IPS DF 6.9 (cell line): ENCODE measurements around the gene CHMP2A.

ENCODE experiments used
- DNase-seq: peaks from one replicate; pipeline ENCODE4 v3.0.0-alpha.2; 2013; ENCODE audit warnings: low read depth, low spot score
- H3K27ac ChIP-seq: one replicate; pipeline ENCODE4 v1.5.1; 2013; ENCODE audit warnings: low read length, control low read depth
- H3K27me3 ChIP-seq: 2 replicates; pipeline ENCODE4 v1.6.1; 2013; ENCODE audit warnings: mild to moderate bottlenecking, low read length; ENCODE audit not compliant: control insufficient read depth, insufficient read depth
- H3K36me3 ChIP-seq: 2 replicates; pipeline ENCODE4 v1.6.1; 2013; ENCODE audit warnings: low read length; ENCODE audit not compliant: control insufficient read depth, insufficient read depth
- H3K4me1 ChIP-seq: 2 replicates; pipeline ENCODE4 v1.6.1; 2013; ENCODE audit warnings: low read length; ENCODE audit not compliant: control insufficient read depth, insufficient read depth
- H3K4me3 ChIP-seq: 2 replicates; pipeline ENCODE4 v1.5.1; 2013; ENCODE audit warnings: mild to moderate bottlenecking, low read length
- H3K9me3 ChIP-seq: 2 replicates; pipeline ENCODE4 v1.6.1; 2013; ENCODE audit warnings: low read length, inconsistent platforms; ENCODE audit not compliant: control insufficient read depth, insufficient read depth
- WGBS: extraction: QIAGEN DNeasy Blood & Tissue Kit; methylation state at CpG from one replicate; pipeline ENCODE4 v1.1.7; 2013; ENCODE audit warnings: mixed read lengths, missing lambda C conversion rate; ENCODE audit not compliant: insufficient read length, insufficient coverage; 5-methylcytosine and 5-hydroxymethylcytosine counted together

Gene CHMP2A

DNA sequence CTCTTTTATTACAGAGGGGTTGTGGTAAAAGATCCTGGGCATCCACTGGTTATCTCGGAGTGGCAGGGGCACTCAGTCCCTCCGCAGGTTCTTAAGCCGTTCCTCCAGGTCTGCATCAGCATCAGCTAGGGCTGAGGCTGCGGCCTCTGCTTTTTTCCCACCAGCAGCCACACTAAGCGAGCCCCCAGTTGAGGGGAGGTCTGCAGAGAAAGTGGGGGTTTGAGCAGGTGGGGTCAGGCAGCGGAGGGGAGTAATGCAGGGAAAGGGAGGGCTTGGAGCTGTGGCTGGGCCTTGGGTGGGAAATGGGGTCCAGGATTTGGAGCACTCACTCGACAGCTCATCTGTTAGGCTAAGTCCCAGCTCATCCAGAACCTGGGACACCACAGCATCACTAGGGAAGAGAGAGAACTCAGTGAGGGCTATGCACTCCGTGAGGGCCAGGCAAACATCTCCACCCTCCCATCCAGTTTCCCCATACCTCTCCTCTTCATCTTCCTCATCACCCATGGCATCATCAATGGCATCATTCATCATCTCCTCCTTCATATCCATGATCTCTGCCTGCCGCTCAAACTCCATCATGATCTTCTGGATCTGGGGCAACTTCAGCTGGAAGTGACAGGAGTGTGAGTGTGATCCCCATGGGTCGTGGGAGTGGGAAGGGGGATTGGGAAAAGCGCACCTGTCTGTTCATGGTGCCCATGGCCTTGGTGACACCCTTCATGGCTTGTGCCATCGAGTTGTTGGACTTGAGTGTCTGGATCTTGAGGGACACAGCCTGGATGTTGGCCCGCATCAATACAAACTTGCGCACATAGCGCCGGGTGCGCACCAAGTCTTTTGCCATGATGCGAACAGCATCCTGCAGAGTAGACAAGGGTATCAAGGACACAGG, 3.1 kb downstream of the CHMP2A start:
- Histone ChIP-seq H3K9me3 (no peaks in the 10 kb centered on the region), H3K4me1 (no peaks in the 10 kb centered on the region), H3K4me3 (no peak overlapping the region), H3K36me3 (peaks cover 59% of the 10 kb centered on the region), H3K27me3 (no peaks in the 10 kb centered on the region), H3K27ac (no peak overlapping the region)
- WGBS: no CpG with 5 or more reads among the region's 18 CpGs
- no peak for DNase-seq

DNA sequence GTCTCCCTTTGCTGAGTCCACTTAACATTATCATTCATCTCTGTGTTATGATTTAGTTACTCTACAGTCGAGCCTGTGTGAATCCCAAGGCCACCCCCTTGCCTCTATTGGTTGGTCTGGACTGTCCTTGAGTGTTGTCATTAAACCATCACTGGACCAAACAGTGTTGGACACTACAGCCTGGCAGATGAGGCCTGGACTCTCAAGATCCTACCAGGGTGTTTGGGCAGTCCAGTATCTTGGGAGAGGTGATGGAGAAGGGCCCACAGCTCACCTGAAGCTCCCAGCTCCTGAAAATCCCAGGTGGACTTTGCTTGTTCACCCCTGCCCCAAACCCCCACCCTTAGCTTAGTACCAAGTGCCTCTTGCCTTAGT, 3.8 kb downstream of the CHMP2A start:
- Histone ChIP-seq H3K9me3 (no peaks in the 10 kb centered on the region), H3K27ac (no peak overlapping the region), H3K36me3 (peaks cover 57% of the 10 kb centered on the region), H3K4me1 (no peaks in the 10 kb centered on the region), H3K27me3 (no peaks in the 10 kb centered on the region), H3K4me3 (no peak overlapping the region)
- DNase-seq: no peak
- no CpG with 5 or more reads among the region's 1 CpG for WGBS

DNA sequence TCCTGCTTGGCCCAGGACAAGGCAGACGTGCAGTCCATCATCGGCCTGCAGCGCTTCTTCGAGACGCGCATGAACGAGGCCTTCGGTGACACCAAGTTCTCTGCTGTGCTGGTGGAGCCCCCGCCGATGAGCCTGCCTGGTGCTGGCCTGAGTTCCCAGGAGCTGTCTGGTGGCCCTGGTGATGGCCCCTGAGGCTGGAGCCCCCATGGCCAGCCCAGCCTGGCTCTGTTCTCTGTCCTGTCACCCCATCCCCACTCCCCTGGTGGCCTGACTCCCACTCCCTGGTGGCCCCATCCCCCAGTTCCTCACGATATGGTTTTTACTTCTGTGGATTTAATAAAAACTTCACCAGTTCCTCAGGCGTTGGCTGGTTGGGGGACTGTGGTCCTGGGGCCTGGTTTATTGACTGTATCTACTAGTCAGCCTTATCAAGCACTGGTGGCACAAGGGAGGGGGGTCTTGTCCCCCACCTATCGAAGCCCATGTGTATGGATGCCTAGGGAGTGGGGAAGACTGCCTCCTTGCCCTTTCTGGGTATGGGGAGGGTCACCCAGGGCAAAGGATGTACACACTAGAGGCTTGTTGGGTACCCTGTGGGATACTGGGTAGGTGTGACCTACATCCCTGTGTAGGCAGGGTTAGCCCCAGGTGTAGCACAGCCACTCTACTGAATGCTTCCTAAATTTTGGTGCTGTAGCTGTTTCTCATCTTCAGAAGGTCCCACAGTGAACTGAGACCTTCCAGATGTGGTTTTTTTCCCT, 4.4 kb downstream of the CHMP2A start:
- Histone ChIP-seq H3K36me3 (peaks cover 57% of the 10 kb centered on the region), H3K9me3 (no peaks in the 10 kb centered on the region), H3K4me3 (no peak overlapping the region), H3K27me3 (no peaks in the 10 kb centered on the region), H3K4me1 (no peaks in the 10 kb centered on the region), H3K27ac (no peak overlapping the region)
- no peak for DNase-seq
- no CpG with 5 or more reads among the region's 13 CpGs for WGBS

DNA sequence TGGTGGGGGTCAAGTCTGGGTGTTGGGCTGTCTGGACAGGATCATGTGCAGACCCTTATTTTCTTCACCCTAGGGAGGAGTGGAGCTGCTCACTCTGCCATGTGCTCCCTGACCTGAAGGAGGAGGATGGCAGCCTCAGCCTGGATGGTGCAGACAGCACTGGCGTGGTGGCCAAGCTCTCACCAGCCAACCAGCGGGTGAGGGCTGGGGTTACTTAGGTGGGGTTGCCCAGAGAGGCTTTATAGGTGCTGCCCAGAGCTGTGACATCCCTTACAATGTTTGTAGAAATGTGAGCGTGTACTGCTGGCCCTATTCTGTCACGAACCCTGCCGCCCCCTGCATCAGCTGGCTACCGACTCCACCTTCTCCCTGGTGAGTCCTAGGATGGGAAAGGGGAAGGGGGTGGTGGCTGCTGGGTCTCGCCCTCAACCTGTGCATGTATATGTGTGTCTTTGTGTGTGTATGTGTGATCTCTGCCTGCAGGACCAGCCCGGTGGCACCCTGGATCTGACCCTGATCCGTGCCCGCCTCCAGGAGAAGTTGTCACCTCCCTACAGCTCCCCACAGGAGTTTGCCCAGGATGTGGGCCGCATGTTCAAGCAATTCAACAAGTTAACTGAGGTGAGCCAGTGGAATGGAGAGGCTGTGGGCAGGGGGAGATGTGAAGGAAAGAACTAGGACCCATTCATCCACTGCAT, 5.1 kb downstream of the CHMP2A start:
- Histone ChIP-seq H3K27ac (no peak overlapping the region), H3K27me3 (no peaks in the 10 kb centered on the region), H3K9me3 (no peaks in the 10 kb centered on the region), H3K36me3 (peaks cover 58% of the 10 kb centered on the region), H3K4me3 (no peak overlapping the region), H3K4me1 (no peaks in the 10 kb centered on the region)
- DNase-seq: no peak
- no CpG with 5 or more reads among the region's 11 CpGs for WGBS

DNA sequence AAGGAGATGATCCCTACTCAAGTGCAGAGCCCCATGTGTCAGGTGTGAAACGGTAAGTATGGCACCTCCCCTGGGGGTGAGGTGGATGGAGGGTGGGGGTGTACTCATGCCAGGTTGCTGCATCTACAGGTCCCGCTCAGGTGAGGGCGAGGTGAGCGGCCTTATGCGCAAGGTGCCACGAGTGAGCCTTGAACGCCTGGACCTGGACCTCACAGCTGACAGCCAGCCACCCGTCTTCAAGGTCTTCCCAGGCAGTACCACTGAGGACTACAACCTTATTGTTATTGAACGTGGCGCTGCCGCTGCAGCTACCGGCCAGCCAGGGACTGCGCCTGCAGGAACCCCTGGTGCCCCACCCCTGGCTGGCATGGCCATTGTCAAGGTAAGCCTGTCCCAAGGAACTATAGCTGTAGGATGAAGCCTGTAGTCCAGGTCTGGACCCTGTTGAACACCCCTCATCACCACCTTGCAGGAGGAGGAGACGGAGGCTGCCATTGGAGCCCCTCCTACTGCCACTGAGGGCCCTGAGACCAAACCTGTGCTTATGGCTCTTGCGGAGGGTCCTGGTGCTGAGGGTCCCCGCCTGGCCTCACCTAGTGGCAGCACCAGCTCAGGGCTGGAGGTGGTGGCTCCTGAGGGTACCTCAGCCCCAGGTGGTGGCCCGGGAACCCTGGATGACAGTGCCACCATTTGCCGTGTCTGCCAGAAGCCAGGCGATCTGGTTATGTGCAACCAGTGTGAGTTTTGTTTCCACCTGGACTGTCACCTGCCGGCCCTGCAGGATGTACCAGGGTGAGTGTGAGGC, 5.8 kb downstream of the CHMP2A start:
- no peak overlapping the region for H3K4me3 ChIP-seq
- no peaks in the 10 kb centered on the region for H3K27me3 ChIP-seq
- no peaks in the 10 kb centered on the region for H3K4me1 ChIP-seq

DNA sequence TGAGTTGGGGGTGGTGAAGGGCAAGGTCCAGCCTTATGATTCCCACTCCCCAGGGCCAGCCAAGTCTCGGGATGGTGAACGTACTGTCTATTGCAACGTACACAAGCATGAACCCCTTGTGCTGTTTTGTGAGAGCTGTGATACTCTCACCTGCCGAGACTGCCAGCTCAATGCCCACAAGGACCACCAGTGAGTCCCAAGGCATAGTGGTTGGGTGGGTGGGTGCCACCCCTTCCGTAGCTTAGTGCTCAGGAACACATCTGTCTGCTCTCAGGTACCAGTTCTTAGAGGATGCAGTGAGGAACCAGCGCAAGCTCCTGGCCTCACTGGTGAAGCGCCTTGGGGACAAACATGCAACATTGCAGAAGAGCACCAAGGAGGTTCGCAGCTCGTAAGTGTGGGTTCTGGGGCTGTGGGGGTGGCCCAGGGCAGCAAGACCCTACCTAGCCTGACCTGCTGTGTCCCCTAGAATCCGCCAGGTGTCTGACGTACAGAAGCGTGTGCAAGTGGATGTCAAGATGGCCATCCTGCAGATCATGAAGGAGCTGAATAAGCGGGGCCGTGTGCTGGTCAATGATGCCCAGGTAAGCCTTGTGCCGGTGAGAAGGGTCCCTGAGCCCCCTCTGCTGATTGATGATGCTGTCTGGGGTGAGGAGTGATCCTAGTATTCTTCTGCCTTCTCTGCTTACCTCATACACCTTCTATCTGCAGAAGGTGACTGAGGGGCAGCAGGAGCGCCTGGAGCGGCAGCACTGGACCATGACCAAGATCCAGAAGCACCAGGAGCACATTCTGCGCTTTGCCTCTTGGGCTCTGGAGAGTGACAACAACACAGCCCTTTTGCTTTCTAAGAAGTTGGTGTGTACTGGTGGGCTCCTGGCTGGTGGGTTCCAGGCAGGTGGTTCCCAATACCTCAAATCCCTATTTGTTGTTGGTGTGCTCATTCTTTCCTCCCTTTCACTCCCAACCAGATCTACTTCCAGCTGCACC, 7.3 kb downstream of the CHMP2A start:
- Histone ChIP-seq H3K4me1 (no peaks in the 10 kb centered on the region), H3K9me3 (no peaks in the 10 kb centered on the region), H3K4me3 (no peak overlapping the region)

More for the DNA sequence above, 5.8 kb downstream of the CHMP2A start:
- Histone ChIP-seq H3K27ac (no peak overlapping the region), H3K36me3 (peaks cover 58% of the 10 kb centered on the region), H3K9me3 (no peaks in the 10 kb centered on the region)
- no peak for DNase-seq
- no CpG with 5 or more reads among the region's 20 CpGs for WGBS

DNA sequence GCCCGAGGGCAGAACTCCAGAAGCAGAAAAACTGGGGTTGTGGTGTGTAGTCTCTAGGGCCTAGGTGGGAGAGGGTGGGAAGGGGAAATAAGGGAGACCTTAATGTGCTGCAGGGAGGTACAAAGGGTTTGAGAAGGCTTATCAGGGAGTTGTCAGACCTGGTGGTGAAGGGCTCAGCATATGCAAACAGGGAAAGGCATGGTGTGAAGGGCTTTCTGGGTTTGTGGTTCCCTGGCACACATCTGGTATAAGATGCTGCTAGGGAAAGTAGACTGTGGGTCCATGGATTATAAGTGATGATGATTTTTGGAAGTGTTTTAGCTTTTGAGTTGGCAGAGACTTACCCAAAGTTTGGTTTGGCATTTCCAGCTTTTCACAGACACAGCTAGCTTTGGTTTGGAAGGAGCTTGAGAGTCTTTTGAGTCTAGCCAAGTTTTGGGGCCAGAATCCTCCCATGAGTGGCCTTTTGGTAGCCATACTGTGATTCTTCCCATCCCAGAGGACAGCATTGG, 8.8 kb downstream of the CHMP2A start:
- WGBS: no CpG with 5 or more reads among the region's 1 CpG
- H3K36me3 ChIP-seq: peaks cover 48% of the 10 kb centered on the region
- no peak overlapping the region for H3K27ac ChIP-seq
- H3K27me3 ChIP-seq: no peaks in the 10 kb centered on the region; the same call in 1 of the 2 replicates
- peak overlapping the region; percentile 93; the same call in 1 of the 2 replicates for H3K4me3 ChIP-seq
- no peaks in the 10 kb centered on the region for H3K9me3 ChIP-seq
- DNase-seq: no peak
- no peaks in the 10 kb centered on the region for H3K4me1 ChIP-seq

More for the DNA sequence above, 7.3 kb downstream of the CHMP2A start:
- no CpG with 5 or more reads among the region's 18 CpGs for WGBS
- H3K36me3 ChIP-seq: peaks cover 58% of the 10 kb centered on the region
- H3K27ac ChIP-seq: no peak overlapping the region
- no peak for DNase-seq
- no peaks in the 10 kb centered on the region; the same call in 1 of the 2 replicates for H3K27me3 ChIP-seq

DNA sequence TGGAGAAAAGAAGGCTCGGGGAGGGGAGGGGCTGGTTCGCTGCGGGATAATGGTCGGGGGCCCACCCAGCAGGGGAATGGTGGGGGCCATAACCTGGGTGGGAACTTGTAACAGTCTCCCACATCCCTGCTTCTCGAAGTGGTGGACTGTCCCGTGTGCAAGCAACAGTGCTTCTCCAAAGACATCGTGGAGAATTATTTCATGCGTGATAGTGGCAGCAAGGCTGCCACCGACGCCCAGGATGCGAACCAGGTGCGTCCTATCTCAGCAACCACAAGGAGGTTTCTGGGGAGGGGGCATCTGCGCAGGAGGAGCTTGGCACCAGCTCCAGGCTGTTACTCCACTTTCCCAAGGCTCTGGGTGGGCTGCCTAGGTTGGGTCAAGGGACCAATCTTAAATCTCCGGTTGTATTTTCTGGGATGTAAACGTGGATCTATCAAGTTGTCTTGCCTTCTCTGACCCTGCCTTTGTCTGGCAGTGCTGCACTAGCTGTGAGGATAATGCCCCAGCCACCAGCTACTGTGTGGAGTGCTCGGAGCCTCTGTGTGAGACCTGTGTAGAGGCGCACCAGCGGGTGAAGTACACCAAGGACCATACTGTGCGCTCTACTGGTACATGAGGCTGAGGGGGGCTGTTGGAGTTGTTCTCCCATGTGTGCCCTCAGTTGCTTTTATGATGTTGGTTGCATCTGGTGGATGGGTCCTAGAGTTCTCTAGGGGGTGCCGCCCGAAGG, 9.5 kb downstream of the CHMP2A start:
- Histone ChIP-seq H3K4me3 (peak overlapping the region; percentile 93), H3K36me3 (peaks cover 42% of the 10 kb centered on the region), H3K27ac (no peak overlapping the region), H3K27me3 (no peaks in the 10 kb centered on the region; the same call in 1 of the 2 replicates), H3K4me1 (no peaks in the 10 kb centered on the region), H3K9me3 (no peaks in the 10 kb centered on the region)
- DNase-seq: no peak
- WGBS: no CpG with 5 or more reads among the region's 21 CpGs
